HG03066 (cell line): ENCODE results near the gene CCDC124.

ENCODE experiments used
- ATAC-seq: cut with Tn5 transposase; IDR thresholded peaks from one replicate; pipeline ENCODE4 v1.9.1; 2021; ENCODE audit warnings: low read depth; ENCODE audit not compliant: unreplicated experiment

CCDC124 gene

DNA sequence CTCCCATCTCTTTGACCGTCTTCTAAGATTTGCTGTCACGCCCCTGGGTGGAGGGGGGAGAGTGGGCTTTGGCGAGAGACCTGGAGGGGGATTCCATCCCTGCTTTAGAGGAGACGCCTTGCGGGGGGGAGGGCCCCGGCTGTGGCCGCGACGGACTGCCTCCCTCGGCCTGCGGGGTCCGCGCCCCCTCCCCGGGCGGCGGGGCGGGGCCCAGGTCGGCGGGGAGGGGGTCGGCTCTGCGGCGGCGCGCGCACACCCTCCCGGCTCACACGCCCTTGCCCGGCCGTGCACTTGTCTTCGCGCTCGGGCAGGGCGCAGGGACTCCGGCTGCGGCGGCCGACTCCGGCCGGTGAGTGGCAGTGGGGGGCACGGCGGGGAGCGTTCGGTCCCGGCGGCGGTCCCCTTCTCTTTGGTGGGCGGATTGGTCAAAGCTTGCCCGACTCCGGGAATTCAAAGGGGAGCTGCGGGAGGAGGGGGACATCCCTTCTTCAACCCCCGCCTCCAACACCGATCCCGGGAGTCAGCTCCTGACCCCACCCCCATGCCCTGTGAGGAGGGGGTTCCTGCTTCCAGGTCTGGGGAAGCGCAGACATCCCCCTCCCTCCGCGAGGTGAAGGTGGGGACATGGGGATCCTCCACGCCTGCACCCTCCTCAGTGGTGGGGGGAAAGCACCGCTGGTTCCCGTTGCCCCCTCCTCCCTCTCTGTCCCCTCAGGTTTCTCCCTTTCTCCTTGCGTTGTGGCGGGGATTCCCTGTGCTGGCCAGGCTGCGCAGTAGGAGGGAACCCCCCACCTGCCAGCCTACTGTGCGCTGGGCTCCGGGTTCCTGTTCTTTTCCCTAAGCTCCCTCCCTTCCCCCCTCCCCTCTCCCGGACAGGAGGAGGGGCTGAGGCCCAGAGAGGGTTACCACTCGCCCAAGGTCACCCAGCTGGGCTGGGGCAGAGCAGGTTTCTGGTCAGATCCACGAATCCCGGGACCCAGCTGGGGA is 19.5 kb downstream of the CCDC124 start:
- no peak for ATAC-seq

DNA sequence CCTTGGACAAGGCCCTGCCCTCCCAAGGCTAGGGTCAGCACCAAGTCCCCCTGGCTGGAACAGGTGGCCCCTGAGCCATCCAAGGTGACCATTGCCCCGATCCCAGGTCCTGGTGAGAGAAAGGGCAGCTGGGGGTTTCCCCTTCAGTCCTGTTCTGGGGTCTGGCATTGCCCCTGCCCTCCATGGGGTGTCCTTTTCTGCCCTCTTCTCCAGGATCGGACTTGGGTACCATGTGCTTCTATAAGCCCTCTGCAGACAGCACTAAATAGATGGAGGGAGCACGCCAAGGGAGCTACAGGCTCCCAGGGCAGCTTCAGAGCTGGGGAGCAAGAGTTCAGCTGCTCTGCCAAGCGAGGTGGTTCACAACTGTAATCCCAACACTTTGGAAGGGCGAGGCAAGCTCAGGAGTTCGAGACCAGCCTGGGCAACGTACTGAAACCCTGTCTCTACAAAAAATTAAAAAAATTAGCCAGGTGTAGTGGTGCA is 20.5 kb downstream of the CCDC124 start:
- no peak for ATAC-seq

DNA sequence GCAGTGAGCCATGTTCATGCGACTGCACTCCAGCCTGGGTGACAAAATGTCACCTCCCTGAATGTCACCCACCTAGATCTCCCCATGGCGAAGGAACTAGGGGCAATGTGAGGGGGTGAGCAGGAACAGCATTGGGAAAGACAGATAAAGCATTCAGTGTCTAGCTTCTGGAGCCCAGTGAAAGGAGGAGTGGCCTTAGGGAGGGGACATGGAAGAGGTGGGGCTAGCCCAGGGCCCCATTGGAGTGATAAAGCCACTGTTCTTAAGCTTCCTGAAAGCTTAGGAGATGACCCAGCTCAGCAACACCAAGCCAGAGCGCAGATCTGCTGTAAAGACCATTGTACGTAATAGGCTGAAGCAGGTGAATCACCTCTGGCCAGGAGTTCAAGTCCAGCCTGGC is 21.1 kb downstream of the CCDC124 start:
- ATAC-seq, result no peak

DNA sequence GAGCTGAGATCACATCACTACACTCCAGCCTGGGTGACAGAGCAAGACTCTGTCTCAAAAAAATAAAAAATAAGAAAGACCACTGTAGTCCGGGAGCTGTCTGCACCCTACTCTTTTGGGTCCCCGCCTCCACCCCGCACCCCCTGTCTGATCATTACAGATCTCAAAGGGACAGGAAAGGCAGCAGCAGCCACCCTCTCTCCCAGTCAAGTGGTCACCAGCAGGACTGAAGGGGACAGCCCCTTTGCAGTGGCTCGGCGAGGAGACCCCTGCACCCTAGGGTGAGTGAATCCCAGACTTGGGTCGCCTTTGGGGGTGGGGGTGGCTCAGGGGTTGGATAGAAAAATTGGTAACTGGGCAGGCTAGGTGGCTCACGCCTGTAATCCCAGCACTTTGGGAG is 21.6 kb downstream of the CCDC124 start:
- ATAC-seq, result no peak

DNA sequence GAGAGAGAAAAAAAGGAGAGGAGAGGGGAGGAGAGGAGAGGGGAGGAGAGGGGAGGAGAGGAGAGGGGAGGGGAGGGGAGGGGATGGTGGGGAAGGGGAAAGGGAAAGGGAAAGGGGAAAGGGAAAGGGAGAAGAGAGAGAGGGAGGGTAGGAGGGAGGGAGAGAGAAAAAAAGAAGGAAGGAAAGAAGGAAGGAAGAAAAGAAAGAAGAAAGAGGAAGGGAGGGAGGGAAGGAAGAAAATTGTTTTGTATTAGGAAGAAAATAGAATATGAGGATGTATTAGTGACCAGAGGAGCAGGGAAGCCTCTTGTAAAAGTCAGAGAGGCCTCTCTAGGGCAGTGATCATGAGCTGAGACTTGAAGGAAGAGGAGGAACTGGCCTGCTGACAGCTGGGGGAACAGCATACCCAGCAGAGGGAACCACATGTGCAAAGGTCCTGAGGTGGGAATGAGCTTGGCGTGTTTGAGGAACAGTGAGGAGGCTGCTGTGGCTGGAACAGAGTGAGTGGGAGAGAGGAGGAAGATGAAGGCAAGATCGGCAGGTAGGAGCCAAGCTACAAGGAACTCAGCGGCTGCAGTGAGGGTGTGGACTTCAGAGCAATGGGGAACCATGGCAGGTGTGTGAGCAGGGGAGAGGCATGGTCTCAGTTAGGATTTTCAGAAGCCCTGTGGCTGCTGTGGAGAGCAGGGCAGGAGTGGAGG is 24.5 kb downstream of the CCDC124 start:
- no peak for ATAC-seq

DNA sequence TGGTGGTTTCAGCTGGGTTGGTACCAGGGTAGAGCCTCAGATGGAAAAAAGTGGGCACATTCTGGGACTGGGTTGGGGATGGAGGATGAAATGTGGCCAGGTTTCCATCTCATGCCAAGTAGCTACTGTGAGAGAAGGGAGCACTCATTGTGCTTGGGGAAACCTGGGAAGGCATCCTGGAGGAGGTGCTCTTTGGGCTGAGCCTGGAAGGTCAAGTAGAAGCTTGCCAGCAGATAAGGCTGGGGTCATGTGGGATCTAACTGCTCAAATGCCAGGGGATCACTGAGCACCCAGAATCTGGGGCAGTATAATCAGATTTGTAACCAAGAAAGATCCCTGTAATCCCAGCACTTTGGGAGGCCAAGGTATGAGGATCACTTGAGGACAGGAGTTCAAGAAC is 25.1 kb downstream of the CCDC124 start:
- no peak for ATAC-seq

DNA sequence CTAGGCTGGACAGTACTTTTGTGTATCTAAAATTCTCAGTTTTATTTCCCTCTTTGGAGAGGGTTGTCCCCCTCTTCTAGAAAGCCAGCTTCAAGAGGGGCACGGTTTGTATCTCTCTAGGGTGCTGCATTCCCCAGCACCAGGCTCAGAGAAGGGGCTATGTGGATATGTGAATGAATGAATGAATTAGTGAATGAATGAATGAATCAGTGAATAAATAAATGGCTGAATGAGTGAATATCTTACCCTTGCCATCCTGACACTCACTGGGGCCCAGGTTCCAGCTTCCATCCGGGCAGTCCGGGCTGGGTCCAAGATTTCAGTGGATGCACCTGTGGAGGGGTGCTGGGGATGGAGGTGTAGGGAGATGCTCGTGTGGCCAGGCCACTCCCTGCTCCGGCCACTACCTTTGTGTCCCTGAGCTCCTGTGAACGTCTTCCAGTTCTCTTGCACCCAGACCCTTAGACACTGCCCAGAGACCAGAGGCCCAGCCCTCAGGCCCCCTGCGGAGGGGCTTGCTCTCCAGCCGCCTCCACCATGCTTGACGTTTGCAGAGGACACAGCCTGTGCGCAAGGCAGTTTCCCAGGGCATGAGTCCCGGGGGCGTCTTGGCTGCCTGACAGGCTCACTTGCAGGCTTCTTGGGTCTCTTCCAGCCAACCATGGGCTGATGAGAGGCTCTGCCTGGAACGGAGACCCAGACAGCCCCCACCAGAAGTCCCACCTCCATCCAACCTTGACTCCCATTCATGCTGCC is 31.3 kb downstream of the CCDC124 start:
- no peak for ATAC-seq

DNA sequence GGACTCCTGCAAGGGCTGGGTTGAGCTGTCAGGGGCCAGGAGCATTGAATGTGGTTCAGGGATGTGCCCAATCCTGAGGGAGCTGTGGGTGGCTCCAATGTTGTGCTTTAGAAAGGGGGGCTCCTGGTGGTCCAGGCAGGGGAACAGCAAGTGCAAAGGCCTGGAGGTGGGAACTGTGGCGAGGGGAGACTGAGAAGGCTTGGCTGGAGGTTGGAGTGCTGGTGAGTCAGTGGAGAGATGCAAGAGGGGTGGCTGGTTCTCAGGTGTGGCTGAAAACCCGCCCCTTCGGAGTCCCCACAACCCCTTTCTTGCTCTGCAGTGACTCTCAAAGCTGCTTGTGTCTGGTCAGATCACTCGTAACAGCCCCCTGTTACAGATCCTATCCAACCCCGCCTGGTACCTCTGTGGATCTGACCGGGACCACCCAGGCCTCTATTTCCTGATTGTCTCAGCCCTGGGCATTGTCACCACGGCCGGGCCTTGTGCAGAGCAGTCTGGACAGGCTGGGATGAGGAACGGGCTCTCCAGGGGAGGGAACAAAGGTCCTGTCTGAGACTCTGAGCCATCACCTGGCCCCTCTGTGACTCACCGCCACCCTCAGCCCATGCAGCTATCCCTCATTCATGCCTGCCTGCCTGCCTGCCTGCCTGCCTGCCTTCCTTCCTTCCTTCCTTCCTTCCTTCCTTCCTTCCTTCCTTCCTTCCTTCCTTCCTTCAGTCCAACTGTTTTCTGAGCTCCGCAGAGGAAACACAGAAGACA is 32.7 kb downstream of the CCDC124 start:
- no peak for ATAC-seq

DNA sequence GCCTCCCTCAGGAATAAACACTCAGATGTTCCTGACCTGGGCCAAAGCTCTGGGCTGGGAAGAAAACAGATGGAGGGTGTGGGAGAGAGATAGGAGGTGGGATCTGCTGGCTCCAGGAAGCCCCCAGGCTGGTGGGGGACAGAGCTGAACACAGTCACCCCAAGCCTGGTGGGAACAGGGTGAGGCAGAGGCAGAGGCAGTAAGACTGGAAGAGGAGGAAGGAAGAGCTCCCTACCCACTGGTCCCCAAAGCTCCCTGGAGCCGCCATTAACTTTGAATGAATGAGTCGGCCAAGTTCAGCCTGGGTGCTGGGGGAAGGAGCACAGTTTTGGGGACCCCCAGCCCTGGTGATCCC is 33.3 kb downstream of the CCDC124 start:
- no peak for ATAC-seq

DNA sequence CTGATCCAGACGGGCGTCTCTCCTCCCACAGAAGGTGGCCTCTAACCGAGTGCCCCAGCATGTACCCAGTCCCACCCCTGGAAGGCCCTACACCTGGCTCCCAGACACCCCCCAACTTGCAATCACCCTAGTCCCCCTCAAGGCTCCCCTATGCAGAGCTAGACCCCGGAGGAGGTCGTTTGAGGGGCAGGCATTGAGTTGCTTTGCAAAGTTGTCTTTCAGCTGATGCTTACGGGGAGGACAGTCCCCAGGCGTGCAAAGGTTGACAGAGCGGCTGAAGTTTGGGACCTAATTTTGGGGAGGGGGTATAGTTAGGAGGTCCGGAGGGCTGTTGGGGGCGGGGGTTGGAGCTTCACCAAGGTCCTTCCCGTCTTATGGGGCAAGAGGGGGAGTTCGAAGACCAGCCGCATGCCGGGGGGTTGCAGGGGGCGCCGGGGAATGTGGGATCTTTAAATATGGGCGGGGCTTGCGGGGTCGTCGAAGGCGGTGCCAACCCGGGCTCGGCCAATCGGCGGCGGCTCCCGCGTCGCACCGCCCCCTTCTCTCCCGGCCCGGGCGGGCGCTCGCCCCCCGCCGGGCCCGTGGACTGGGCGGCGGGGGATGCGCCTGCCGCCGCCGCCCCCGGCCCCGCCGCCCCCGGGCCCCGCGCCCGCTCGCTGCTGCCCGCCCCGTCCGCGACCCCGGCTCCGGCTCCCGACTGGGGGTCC is 33.9 kb downstream of the CCDC124 start, which contains the start of gene KCNN1:
TSS of gene KCNN1 (plus strand) at position 558 of the 707 bp plus-strand sequence. CDS start 6,782 bp downstream, outside the sequence.
- ATAC-seq, result no peak

DNA sequence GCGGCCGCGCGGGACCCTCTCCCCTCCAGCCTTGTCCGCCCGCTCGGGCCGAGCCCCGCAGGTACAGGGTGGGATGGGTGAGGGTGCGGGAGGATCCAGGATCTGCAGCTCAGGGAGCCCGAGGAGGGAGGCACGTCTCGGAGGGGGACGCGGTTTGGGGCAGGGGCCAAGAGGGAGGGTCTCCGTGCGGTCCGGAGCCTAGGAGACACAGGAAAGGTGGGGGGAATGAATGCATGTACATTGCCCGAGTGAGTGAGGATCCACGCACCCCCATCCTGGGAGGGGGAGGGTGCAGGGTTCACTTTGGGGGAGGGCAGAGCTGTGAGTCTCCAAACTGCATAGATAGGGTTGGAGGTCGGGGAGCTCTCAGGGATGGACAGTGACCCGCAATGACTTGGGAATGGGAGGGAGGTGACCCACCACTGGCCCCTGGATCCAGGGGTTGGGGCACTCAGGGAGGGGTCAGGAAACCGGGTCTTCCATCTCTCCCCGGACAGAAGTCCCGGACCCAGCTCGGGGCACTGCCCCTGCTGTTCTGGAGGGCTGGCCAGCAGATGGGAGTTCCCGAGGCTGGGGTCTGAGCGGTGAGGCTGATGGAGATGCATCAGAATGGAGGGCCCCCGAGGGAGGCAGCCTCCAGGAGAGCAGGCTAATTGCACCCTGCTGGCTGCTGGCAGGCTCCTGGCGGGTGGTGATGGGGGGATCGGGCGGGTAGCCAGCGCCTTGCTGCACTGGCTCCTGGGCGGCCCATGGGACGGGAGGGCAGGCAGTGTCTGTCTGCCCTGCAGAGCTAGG is 34.6 kb downstream of the CCDC124 start:
- no peak for ATAC-seq

DNA sequence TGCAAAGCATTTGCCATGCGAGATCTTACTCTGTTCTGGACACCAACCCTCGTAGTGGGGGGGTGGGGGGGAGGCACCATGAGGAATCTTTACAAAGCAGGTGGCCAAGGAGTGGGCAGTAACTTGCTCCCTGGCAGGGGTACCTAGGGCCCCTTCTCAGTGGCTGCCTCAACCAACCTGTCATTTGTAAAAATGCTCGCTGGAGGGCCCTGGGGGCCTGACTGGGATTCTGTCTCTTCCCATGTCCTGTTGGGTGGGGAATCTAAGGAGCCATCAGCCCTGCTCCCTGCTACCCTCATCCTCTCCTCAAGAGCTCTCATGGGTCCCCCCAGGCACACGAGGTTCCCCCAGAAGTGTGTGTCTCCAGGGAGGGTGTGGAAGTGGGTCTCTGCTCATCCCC is 35.5 kb downstream of the CCDC124 start:
- no peak for ATAC-seq

DNA sequence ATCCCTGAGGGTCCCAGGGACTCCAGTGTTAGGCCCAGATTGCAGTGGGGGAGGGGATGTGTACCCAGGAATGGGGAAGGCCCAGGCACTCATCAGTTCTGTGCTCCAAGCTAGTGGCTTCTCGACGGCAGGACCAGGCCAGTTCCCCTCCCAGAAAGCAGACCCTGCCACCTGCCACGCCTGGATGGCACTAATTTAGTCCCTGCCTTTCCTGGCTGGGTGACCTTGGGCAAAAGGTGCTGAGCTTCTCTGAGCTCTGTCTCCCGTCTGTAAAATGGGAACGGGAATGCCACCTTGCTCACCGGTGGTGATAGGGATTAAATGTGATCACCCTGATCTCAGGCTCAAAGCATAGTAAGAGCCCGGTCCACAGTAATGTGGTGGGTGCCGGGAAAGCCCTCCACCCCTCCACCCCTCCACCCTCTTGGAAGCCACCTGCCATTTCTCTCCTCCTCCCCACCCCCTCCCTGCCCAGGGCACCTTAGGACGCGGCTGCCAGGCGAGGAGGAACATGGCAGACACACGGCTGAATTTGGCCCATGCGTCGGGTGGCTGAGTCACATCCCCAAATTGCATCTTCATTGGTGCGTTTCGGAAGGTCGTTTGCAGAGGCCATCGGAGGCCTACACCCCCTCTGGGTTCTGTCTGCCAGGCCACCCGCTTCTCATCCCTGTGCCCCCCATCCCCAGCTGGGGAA is 36.4 kb downstream of the CCDC124 start:
- ATAC-seq, result no peak

DNA sequence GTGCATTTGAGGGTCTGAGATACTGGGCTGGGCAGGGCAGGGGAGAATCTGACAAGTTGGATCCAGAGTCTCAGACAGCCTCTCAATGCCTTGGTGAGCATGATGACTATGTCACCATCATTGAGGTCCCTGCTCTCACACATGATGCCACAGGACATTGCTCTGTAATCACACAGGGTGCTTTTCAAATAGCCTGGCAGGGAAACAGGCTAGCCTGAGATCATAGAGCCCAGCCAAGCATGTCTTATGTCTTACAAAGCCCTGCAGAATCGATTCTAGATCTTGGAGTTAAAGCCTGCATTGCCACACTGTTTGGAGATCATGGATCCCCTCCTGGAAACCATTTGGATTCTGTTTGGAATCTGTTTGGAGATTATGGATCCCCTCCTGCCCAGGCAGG is 39.4 kb downstream of the CCDC124 start:
- no peak for ATAC-seq

DNA sequence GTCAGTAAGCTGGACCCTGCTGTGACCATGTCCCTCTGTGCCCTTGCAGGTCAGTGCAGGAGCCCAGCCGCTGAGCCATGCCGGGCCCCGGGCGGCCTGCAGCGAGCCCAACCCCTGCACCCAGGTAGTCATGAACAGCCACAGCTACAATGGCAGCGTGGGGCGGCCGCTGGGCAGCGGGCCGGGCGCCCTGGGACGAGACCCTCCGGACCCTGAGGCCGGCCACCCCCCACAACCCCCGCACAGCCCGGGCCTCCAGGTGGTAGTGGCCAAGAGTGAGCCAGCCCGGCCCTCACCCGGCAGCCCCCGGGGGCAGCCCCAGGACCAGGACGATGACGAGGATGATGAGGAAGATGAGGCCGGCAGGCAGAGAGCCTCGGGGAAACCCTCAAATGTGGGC is 40.9 kb downstream of the CCDC124 start:
- no peak for ATAC-seq

DNA sequence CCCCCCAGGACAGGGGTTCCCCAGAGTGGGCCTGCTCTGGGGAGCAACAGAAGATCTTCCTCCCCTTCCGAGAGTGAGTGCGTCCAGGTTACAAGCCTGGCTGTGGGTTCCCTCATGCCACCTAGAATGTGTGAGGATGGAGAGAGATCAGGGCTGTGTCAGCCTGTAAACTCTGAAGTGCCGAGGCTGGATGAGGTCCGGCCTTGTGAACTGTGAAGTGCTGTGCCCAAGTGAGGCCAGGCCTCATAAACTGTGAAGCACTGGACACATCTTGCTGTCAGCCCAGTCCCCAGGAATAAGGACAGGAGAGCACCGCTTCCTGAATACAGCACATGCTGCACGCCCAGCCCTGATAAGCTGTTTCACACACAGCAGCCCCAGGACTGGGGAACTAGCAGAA is 41.7 kb downstream of the CCDC124 start:
- ATAC-seq, result no peak

DNA sequence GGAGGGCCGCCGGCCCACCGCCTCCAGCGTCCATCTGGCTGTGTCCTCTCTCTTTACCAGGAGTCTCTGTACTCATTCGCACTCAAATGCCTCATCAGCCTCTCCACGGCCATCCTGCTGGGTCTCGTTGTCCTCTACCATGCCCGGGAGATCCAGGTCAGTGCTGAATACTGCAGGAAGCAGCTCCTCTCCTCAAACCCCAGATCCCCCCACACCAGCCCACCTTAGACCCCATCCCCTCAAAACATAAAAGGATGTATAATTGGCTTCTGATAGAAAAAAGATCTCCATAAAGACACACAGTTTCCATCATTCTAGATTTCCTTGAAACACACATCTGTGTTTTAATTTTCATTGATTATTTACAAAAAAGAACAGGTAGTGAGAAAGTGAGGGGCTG is 42.2 kb downstream of the CCDC124 start:
- no peak for ATAC-seq

DNA sequence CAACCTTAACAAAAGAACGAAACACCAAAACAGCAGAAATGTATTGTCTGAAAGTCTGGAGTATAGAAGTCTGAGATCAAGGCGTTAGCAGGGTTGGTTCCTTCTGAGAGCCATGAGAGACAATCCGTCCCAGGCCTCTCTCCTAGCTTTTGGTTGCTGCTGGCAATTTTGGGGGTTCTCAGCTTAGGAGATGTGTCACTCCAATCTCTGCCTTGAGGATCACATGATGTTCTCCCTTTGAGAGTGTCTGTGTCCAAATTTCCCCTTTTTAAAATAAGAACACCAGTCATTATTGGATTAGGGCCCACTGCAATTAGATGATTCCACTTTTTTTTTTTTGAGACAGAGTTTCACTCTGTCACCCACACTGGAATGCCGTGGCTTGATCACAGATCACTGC is 44.2 kb downstream of the CCDC124 start:
- ATAC-seq, result no peak
